ENCODE measurements around the gene S100A2.
A peak's percentile ranks its signal among the peaks of the same experiment; 100 is the strongest.

Gene S100A2

GRCh38 chr1:153536012-153536670, 29.5 kb downstream of the S100A2 start:
- Histone ChIP-seq H3K27me3 (ENCODE audit: insufficient read depth, low read length, poor library complexity, severe bottlenecking) (no peaks in the 10 kb centered on the region), H3K9ac (ENCODE audit: low read depth, low read length, poor library complexity, severe bottlenecking) (peak overlapping the region; percentile 94), H4K20me1 (ENCODE audit: insufficient read depth, low read length, poor library complexity, severe bottlenecking) (no peaks in the 10 kb centered on the region), H3K4me1 (ENCODE audit: insufficient read depth, low read length, poor library complexity, severe bottlenecking) (peaks cover 77% of the 10 kb centered on the region), H3K9me3 (ENCODE audit: insufficient read depth, low read depth, low read length) (no peaks in the 10 kb centered on the region), H2AFZ (ENCODE audit: low read length) (peak overlapping the region; percentile 69), H3K36me3 (ENCODE audit: insufficient read depth, low read length) (no peaks in the 10 kb centered on the region), H3K4me2 (ENCODE audit: low read depth, low read length, poor library complexity, severe bottlenecking) (peak overlapping the region; percentile 94), H3K4me3 (ENCODE audit: low read length, poor library complexity, severe bottlenecking) (peak overlapping the region; percentile 89), H3K79me2 (ENCODE audit: insufficient read depth, low read length) (peaks cover 37% of the 10 kb centered on the region), H3F3A (ENCODE audit: low read depth) (peaks cover 17% of the 10 kb centered on the region), H3K9me2 (replicated peaks; ENCODE audit: low read depth, low read length) (no peaks in the 10 kb centered on the region)
- TF ChIP-seq EZH2phosphoT487 (IDR thresholded peaks at IDR 0.05; ENCODE audit: borderline replicate concordance): no peak

GRCh38 chr1:153535242-153536011, 30.2 kb downstream of the S100A2 start, which contains the start of gene S100A6:
Gene S100A6, minus strand, starts transcription at chr1:153535991. Its CDS starts 652 bp downstream, at chr1:153535339.
- Histone ChIP-seq H3K9me2 (replicated peaks; ENCODE audit: low read depth, low read length) (no peaks in the 10 kb centered on the region), H3K27me3 (ENCODE audit: insufficient read depth, low read length, poor library complexity, severe bottlenecking) (no peaks in the 10 kb centered on the region), H3K4me3 (ENCODE audit: low read length, poor library complexity, severe bottlenecking) (peak within 1 kb of the TSS; percentile 89), H3F3A (ENCODE audit: low read depth) (peaks cover 18% of the 10 kb centered on the region), H3K4me2 (ENCODE audit: low read depth, low read length, poor library complexity, severe bottlenecking) (peak within 1 kb of the TSS; percentile 94), H3K9me3 (ENCODE audit: insufficient read depth, low read depth, low read length) (no peaks in the 10 kb centered on the region), H2AFZ (ENCODE audit: low read length) (peak within 1 kb of the TSS; percentile 69), H4K20me1 (ENCODE audit: insufficient read depth, low read length, poor library complexity, severe bottlenecking) (no peaks in the 10 kb centered on the region), H3K9ac (ENCODE audit: low read depth, low read length, poor library complexity, severe bottlenecking) (peak within 1 kb of the TSS; percentile 94), H3K36me3 (ENCODE audit: insufficient read depth, low read length) (no peaks in the 10 kb centered on the region), H3K4me1 (ENCODE audit: insufficient read depth, low read length, poor library complexity, severe bottlenecking) (peaks cover 77% of the 10 kb centered on the region), H3K79me2 (ENCODE audit: insufficient read depth, low read length) (peaks cover 37% of the 10 kb centered on the region)
- TF ChIP-seq EZH2phosphoT487 (IDR thresholded peaks at IDR 0.05; ENCODE audit: borderline replicate concordance) (no peak), CTCF (conservative IDR thresholded peaks at IDR 0.05; ENCODE audit: low read length) (no peak)

GRCh38 chr1:153534925-153535241, 30.8 kb downstream of the S100A2 start:
- Histone ChIP-seq H3K4me2 (ENCODE audit: low read depth, low read length, poor library complexity, severe bottlenecking) (peak overlapping the region; percentile 94), H3K4me1 (ENCODE audit: insufficient read depth, low read length, poor library complexity, severe bottlenecking) (peaks cover 73% of the 10 kb centered on the region), H3K27me3 (ENCODE audit: insufficient read depth, low read length, poor library complexity, severe bottlenecking) (no peaks in the 10 kb centered on the region), H3K79me2 (ENCODE audit: insufficient read depth, low read length) (peaks cover 37% of the 10 kb centered on the region), H3K36me3 (ENCODE audit: insufficient read depth, low read length) (no peaks in the 10 kb centered on the region), H3K9me3 (ENCODE audit: insufficient read depth, low read depth, low read length) (no peaks in the 10 kb centered on the region), H3K9ac (ENCODE audit: low read depth, low read length, poor library complexity, severe bottlenecking) (peak overlapping the region; percentile 94), H4K20me1 (ENCODE audit: insufficient read depth, low read length, poor library complexity, severe bottlenecking) (no peaks in the 10 kb centered on the region), H3K9me2 (replicated peaks; ENCODE audit: low read depth, low read length) (no peaks in the 10 kb centered on the region), H2AFZ (ENCODE audit: low read length) (no peak overlapping the region), H3F3A (ENCODE audit: low read depth) (peaks cover 18% of the 10 kb centered on the region), H3K4me3 (ENCODE audit: low read length, poor library complexity, severe bottlenecking) (peak overlapping the region; percentile 89)
- TF ChIP-seq EZH2phosphoT487 (IDR thresholded peaks at IDR 0.05; ENCODE audit: borderline replicate concordance) (no peak), CTCF (conservative IDR thresholded peaks at IDR 0.05; ENCODE audit: low read length) (no peak)
